Hematopoietic multipotent progenitor cell treated with erythropoietin and hydrocortisone succinate and interleukin-3 and kit ligand, for 15 days (in vitro differentiated cells): Measurements from ENCODE around the gene VANGL2.

Source experiments
- DNase-seq: peaks from one replicate; pipeline ENCODE4 v3.0.0-alpha.2; 2015; ENCODE audit warnings: low spot score

VANGL2 gene

DNA sequence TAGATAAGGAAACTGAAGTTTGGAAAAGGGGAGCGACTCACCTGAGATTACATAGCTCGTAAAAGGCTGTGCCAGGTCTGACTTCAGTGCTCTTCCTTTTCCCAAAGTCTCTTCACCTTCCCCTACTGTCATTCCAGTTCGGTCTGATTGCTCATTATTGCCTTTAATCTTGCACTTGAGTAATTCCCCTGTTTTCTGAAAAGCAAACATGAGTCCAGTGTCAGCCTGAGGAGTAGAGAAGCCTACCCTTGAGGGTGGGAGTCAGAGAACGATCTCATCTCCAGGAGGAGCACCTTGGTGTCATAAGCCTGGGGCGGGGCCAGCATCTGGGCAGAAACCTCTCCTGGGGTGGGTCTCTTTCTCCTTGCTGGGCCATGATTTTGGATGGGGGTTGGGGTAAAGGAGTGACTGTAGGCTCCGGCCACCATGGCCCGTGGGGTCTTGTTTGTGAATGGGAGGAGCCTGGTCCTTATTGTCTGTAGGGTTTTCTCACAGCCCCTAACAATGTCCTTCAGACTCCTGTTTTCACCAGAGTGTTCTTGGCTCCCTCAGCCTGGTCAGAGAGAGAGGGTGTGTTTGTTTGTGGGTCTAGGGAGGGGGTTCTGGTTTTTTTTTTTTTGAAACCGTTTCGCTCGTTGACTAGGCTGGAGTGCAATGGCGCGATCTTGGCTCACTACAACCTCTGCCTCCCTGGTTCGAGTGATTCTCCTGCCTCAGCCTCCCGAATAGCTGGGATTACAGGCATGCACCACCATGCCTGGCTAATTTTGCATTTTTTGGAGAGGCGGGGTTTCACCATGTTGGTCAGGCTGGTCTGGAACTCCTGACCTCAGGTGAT, 6.0 kb downstream of the VANGL2 start:
- no peak for DNase-seq

DNA sequence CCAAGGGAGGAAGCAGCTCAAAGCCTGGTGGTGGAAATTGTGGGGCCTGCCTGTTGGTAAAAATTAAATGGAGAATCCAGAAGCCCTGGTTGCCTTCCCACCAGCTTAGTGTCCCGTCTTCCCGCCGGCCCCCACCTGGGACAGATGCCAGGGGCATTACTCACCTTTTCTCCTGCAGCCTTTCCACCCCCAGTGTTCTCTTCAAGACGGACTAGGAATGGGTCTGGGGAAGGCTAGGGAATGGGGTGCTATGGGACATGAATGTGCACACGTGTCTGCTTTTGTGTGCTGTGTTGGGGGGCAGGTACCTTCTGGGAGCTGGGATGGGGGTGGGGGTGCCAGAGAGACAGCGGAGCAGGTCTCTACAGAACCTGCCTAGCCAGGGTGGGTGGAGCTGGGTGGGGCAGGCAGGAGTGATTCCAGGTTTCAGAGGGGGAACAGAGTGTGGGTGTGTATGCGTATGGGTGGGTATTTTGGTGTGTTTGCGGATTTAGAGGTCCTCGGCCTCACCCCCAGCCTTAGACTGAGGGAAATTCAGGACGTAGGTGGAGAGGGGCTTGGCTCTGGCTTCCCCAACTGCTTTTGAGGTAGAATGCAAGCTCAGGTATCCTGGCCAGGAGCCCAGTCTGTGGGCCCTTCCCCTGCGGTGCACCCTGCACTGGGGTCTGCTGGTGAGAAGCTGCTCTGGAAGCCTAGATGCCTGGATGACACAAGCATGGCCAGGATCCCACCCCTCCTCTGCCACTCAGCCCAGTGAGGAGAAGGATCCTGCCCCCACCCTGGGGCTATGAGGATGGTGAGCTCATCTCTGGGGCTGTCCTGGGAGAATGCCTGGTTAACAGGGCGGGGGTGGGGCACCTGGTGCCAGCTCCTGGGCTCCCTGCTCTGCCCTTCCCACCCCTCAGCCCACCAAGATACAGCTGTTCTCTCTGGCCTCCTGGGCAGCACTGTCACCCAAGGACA, 7.8 kb downstream of the VANGL2 start:
- DNase-seq = no peak

DNA sequence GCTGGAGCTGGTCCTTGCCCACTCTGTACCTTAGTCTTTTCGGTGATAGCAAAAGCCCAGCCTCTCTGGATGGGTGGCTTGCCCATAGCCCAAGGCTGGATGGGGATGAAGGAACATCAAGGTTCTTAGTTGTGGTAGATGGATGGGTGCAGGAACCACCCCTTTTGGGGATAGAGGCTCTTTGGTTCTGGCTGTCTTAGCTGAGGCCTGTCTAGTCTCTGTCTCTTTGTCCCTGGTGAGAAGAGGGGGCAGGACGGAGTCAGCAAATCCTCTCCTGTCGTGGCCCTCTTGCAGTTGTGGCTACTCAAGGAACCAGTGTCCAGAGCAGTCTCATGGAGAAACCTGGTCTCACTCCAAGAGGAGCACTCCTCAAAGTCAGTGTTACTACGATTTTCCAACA, 8.5 kb downstream of the VANGL2 start:
- DNase-seq = no peak

DNA sequence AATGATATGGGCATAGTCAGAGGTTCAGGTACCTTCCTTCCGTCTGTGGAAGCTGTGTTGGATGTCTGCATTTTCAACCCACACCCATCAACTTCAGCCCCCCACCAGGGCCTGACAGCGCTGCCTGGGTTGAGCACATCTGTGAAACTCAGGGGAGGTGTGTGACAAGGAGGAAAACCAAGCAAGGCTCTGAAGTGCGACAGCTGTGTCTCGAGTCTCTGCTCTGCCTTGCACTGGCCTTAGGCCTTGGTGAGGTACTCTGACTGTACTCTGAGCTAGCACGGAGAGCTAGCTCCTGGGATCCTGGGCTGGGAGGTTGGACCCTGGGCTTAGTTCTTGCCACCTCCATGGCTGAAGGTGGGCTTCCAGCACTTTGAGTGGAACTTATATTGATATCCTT, 9.1 kb downstream of the VANGL2 start:
- DNase-seq = no peak

DNA sequence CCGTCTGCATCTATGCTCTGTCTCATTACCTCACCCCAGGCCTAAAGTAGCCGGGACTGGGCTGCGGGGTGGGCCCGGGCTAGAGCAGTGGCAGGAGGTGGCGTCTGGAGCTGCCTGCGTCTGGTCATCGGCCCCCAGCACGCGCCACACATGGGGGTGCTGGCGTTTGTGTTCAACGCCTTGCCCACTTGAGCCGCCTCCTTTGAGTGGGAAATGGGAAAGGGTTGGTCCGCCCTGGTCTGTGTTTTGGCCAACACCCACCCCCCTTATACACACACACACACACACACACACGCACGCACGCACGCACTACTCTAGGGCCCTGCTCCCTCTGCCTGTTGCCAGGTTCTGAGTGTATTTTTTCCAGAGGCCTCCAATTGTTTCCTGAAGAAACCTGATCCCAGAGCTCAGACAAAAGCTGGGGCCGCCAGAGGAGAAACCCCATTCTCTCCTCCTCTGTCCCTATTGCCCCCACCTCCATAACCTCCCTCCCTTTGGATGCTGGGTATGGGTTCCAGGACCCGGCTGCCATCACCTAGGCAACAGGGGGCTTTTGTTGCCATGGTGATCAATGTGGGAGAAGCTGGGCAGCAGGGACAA, 10.1 kb downstream of the VANGL2 start:
- no peak for DNase-seq

DNA sequence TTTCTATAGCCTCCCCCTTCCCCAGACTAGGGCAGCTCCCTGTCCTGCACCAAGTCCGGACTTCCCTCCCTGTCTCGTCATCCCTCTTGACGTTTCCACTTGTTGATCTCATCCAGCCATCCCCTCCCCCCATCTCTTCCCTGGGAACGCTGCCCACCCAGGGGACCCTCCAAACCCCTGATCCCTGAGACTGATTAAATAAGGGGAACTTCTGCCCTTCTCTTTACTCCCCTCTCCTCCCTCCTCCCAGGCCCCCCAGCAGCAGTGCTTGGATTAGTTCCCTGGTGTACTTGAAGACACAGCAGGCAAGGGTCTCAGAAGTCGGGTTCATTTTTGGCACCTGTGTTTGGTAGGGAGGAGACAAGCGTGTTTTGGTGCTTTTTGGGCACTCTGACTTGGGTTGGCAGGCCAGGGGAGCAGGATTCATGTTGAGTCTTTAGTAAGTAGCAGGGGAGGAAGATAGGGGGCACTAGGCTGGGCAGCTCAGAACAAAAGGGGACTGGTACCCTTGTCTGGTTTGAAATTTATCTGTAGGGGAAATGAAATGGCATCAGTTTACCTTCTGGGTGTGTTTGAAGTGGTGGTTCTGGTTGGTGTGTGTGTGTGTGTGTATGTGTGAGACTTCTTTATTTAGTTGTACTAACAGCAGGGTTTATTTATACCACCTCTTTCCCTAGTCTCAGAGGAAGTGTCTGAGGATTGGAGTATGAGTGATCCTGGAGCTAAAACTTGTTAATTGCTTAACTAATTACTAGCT, 11.1 kb downstream of the VANGL2 start:
- DNase-seq = no peak

DNA sequence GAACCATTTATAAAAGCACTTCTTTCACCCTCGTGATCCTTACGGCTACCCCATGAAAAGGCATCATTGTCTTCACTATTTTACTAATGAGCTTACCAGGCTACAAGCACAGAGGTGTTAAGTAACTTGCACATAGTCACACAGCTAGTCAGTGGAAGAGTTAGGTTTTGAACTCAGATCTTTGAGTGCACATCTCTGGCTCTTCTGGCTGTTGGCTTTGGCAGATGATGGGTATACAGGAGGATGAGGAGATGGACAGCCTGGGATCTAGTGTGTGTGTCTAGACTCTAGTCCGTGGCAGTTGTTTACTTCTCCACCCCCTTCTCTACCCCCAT, 11.6 kb downstream of the VANGL2 start:
- no peak for DNase-seq

DNA sequence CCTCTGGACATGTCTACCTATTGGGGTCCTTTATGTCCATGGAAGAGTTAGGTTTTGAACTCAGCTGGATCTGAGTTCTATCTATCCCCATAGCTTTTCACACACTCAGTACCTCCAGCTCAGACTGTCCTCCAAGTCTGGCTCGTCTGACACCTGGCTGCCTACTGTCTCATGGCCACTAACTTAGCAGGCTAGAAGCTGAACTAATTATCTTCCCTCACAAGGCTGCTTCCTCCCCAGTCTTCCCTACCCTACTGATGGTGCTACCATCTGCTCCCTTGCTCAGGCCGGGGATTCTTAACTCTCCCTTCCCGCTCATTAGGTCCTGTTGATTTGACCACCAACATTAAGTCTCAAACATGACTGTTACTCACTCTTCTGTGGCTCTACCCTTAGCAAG, 13.4 kb downstream of the VANGL2 start:
- DNase-seq = no peak

DNA sequence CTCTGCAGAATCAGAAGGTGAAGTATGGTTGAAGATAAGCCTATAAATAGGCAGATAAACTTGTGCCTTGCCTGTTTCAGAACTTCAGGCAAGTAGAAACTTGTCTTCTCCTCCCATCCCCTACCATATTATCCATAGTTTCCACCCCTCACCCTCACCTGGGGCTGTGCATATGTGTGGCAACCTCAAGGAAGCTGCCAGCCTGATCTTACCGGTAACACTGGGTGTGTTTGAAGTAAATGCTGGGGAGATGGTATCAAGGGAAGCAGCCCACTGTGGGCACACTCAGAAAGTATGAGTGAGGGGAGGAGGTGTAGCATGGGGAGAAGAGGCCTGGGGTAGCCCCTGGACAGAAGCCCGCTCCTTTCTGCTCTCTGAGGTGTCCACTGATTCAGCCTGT, 14.5 kb downstream of the VANGL2 start:
- no peak for DNase-seq

DNA sequence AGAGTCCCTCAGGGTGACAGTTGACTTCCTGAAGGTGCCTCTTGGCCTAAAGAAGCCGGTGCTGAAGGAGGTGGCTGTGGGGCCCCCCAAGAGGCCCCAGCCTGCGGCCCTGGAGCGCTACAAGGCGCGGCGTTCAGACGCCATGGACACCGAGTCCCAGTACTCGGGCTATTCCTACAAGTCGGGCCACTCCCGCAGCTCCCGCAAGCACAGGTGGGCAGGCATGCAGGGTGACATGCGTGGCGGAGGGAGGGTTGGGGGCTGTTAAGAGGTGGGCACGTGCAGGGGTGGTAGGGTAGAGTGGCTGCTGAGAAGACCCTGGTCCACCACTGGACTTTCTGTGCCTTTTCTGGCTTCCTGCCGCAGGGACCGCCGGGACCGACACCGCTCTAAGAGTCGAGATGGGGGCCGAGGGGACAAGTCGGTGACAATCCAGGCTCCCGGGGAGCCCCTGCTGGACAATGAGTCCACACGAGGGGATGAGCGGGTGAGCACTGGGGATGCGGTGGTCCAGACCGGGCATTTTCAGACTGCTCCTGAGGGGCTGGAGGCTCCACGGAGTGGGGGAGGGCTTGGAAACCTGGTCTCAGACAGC, 15.4 kb downstream of the VANGL2 start:
- no peak for DNase-seq

DNA sequence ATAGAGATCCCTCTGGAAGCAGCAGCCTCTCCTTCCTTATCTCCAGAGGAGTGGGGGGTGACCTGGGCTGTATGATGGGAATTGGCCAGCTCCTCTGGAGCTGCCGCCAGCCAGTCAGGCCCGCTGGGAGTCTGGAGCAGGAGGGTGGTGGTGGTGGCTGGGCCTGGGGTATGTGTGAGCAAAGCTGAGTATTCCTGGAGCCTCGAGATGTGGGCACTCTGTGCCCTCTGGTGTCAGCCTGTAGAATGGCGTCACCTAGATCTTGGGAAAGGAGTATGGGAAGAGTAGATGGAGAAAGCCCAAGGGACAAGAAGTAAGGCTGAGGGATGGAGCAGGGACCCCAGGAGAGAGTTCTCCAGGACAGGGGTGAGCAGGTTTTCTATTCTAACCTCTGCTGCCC, 16.0 kb downstream of the VANGL2 start:
- no peak for DNase-seq

DNA sequence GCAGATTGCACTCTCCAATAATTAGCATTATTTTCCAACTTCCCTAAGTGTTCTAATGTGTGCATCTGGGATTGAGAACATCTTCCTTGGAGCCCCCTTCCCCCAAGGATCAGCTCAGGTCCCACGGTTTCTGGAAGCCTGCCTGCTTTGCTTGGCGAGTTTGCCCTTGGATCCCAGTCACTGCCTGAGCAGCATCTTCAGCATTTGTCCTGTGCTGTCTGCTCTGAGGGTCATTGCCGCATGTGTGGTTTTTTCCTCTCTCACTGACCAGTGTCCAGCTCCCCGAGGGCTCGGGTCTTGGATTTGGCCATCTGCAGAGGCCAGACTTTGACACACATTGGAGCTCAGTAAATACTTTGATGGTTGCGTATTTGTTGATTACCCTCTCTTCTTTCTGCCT, 18.1 kb downstream of the VANGL2 start:
- no peak for DNase-seq

DNA sequence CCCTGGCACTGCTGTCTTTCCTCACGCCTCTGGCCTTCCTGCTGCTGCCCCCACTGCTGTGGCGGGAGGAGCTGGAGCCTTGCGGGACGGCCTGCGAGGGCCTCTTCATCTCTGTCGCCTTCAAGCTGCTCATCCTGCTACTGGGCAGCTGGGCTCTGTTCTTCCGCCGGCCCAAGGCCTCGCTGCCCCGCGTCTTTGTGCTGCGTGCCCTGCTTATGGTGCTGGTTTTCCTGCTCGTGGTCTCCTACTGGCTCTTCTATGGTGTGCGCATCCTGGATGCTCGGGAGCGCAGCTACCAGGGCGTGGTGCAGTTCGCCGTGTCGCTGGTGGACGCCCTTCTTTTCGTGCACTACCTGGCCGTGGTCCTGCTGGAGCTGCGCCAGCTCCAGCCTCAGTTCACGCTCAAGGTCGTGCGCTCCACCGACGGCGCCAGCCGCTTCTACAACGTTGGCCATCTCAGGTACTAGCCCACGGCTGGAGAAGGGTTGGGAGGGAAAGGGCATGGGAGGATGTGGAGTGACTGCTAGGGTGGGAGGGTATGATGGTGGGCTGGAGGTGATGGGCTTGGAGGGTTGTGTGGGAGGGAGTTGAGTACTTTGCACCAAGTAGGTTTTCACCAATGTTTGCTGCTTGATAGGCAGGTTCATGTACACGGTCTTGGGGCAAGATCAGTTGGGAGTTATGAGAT, 18.9 kb downstream of the VANGL2 start:
- DNase-seq = no peak

DNA sequence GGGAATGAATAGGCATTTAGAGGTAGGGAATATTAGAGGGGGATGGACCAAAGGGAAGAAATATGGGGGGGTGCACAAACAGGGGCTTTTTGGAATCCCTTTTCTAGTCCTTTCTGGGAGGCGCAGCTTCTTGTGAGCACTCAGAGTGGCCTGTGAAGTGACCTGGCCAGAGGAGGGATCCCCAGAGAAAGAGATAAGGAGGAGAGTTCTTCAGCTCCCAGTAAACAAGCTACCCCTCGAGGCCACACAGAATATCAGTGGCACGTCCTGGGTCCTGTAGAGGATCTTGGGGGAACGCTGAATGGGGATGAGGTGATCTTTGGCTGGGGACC, 19.4 kb downstream of the VANGL2 start:
- DNase-seq = no peak

DNA sequence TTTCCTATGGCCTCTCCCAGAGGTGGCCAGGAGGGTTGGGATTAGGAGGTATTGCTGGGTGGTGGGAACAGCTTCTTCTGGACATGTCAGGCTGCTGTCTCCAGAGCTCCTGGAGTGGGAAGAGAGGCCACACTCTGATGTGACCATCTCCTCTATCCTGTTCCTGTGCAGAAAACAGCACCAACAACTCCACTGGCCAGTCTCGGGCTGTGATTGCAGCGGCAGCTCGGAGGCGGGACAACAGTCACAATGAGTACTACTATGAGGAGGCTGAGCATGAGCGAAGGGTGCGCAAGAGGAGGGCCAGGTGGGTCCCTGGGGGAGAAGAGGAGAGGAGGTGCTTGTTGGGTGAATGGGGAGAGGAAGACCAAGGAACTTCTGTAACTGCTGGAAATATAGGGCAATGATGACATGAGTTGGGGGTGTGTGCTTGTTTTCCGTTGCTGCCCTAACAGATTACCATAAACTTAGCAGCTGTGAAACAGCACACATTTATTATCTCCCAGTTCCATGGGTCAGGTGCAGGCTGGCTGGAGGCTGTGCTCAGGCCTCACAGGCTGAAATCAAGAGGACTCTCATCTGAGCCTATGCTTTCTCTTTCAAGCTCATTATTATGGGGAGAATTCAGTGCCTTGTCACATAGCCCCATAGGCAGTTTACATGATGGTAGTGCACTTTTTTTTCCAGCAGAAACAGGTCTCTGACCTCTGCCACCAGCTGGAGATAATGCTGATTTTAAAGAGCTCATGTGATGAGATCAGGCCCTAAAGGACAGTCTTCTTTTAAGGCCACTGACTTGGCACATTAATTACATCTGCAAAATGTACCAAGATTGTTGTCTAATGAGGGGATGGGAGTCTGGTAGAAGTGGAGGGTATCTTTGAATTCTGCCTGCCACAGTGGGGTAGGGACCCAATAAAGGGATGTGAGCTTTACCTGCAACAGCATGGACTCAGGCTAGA, 20.8 kb downstream of the VANGL2 start:
- no peak for DNase-seq

DNA sequence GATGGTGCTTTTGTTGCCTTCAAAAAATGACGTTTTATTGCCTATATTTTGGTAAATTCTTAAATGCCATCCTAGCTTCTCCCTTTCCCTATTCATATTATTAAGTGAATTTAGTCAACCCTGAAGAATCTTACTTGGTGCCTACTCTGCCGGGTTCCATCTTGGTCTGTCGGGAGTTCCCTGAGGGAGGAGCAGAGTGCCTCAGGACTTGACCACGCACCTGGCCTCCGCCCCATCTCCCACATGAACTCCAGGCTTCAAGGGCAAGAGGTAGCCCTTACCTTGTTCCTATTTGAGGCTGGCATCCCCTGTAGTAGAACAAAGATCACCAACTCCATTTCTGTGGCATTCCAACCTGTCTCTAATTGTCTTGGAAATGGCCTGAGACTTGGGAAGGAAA, 21.5 kb downstream of the VANGL2 start:
- DNase-seq = no peak

DNA sequence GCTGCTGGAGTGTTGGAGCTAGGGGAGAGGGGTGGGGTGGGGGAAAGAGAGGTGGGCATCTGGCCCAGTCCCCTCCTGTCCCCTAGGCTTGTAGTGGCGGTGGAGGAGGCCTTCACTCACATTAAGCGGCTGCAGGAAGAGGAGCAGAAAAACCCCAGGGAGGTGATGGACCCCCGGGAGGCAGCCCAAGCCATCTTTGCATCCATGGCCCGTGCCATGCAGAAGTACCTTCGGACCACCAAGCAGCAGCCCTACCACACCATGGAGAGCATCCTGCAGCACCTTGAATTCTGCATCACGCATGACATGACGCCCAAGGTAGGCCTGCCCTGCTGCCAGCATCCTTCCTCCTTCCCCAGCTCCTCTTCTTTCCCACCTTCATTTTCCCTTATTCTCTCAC, 23.6 kb downstream of the VANGL2 start:
- DNase-seq = no peak

DNA sequence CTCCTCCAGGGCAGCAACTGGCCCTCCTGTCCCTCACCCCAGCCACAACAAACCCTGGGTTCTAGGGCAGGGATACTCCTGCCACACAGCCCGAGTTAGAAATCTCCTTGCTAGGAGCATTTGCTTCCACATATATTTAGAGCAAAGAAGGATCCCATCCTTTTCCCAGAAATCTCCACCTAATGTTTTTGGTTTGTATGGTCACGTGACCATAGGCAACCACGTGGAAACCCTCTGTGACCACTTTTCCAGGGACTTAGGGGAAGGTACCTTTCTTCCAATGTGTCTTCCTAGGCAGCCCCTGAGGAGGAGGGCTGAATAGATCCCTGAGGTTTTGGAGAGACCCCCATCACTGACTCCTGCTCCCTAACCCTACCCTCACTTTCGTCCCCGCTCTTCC, 25.5 kb downstream of the VANGL2 start:
- DNase-seq = no peak

DNA sequence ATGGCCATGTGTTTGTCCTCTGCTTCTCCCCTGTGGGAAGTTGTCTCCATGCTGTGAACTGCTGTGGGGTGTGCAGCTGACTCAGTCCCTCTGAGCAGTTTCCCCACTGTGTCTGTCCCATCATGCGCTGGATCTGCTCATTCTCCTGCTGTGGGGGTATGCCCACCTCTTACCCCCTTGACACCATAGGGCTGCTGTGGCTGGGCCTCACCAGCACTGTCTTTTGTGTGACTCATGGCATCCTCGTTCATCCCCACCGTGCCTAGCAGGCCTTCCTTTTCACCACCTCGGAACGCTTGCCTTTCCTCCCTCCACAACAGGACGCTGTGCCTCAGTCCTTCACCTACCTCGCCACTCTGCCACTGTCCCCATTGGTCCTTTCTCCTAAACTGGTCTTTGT, 27.3 kb downstream of the VANGL2 start:
- no peak for DNase-seq

DNA sequence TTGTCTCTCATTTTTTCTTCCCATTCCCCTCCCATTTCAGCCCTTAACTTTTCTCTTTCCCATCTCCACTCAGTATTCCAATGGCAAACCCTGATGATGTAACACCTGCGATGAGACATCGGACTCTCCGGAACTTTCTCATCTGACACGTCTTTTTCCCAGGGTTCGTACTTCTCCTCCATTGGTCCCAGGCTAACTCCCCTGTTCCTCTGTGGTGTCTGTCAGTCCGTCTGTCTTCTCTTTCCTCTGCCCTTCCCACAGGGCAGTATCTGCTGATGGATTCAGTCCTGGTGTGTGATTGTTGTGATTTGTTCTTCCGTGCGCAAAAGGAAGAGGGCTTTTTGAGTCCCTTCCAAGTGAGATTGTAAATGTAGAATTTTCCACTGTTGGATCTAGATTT, 27.7 kb downstream of the VANGL2 start:
- DNase-seq = no peak
